H1 (cell line): ENCODE results near the gene NWD2. TPM values are rescaled to one million over a fixed set of nuclear protein-coding genes. Genes with fewer than 3 reads are reported as not detected.

Source experiments
- CTCF ChIA-PET: fragments of 300-600 bp; sonication (Branson Sonifier 250); formaldehyde crosslinking; loops from one replicate; lab custom pipeline; 2021; ENCODE audit not compliant: partially characterized antibody; lab: Charles Lee
- POLR2A ChIA-PET: fragments of 300-600 bp; sonication (Branson Sonifier 250); formaldehyde crosslinking; loops from one replicate; lab custom pipeline; 2021; ENCODE audit warnings: inconsistent platforms; ENCODE audit not compliant: partially characterized antibody; lab: Charles Lee
- DNase-seq, 2 experiments: peaks; one replicate each; pipeline versions ENCODE4 v3.0.0 to v3.0.0-alpha.2; 2010 to 2022; ENCODE audit warnings: low spot score in 2 of 2, low read depth in 1 of 2, mixed read lengths in 1 of 2
- FAIRE-seq: peaks from 2 replicates; lab custom pipeline; 2011; peaks lifted over from hg19 to GRCh38; lab: Jason Lieb, UNC
- H2AFZ ChIP-seq: 2 replicates; pipeline ENCODE4 v1.8.1; 2012; ENCODE audit warnings: low read length, inconsistent platforms
- H2AK5ac ChIP-seq: 2 replicates; pipeline ENCODE4 v1.6.1; 2013; ENCODE audit warnings: low read depth, low read length
- H2BK120ac ChIP-seq: replicated peaks from 2 replicates; pipeline ENCODE3; 2013; ENCODE audit warnings: low read depth, low read length, inconsistent platforms
- H2BK12ac ChIP-seq: 2 replicates; pipeline ENCODE4 v1.6.1; 2013; ENCODE audit warnings: low read depth, low read length
- H2BK15ac ChIP-seq: 2 replicates; pipeline ENCODE4 v1.6.1; 2013; ENCODE audit warnings: low read length
- H2BK20ac ChIP-seq: 2 replicates; pipeline ENCODE4 v1.6.1; 2013; ENCODE audit warnings: low read length
- H2BK5ac ChIP-seq: 2 replicates; pipeline ENCODE4 v1.6.1; 2013; ENCODE audit warnings: low read depth, low read length
- H3K14ac ChIP-seq: 2 replicates; pipeline ENCODE4 v1.6.1; 2013; ENCODE audit warnings: inconsistent platforms; ENCODE audit not compliant: insufficient read length
- H3K18ac ChIP-seq: 2 replicates; pipeline ENCODE4 v1.6.1; 2013; ENCODE audit warnings: low read length; ENCODE audit errors: extremely low read depth
- H3K23ac ChIP-seq: 2 replicates; pipeline ENCODE4 v1.6.1; 2013; ENCODE audit warnings: inconsistent platforms; ENCODE audit not compliant: insufficient read length
- H3K23me2 ChIP-seq: 2 replicates; pipeline ENCODE4 v1.6.1; 2013; ENCODE audit warnings: low read depth, low read length
- H3K27ac ChIP-seq: 2 replicates; pipeline ENCODE4 v1.6.1; 2011; ENCODE audit warnings: low read depth, low read length, inconsistent platforms
- H3K27me3 ChIP-seq, 4 experiments: replicated peaks in 1 of 4; 1 replicate in 1 of 4; 2 replicates in 3 of 4; pipeline versions ENCODE4 v1.6.1 to v1.8.1; 2011 to 2013; ENCODE audit warnings: low read length in 3 of 4, mild to moderate bottlenecking in 3 of 4, inconsistent platforms in 2 of 4, mixed read lengths in 2 of 4, moderate library complexity in 1 of 4; ENCODE audit not compliant: control insufficient read depth in 3 of 4, insufficient read depth in 3 of 4; ENCODE audit errors: extremely low read depth in 1 of 4
- H3K36me3 ChIP-seq, 4 experiments: 2 replicates each; pipeline versions ENCODE4 v1.6.1 to v1.8.1; 2011 to 2013; ENCODE audit warnings: mild to moderate bottlenecking in 4 of 4, low read length in 3 of 4, moderate library complexity in 2 of 4, control low read depth in 1 of 4, inconsistent platforms in 1 of 4; ENCODE audit not compliant: insufficient read depth in 4 of 4, control insufficient read depth in 2 of 4
- H3K4ac ChIP-seq: replicated peaks from 2 replicates; pipeline ENCODE3; 2013; ENCODE audit warnings: low read length, low read depth, mixed read lengths, inconsistent platforms; ENCODE audit not compliant: insufficient read length
- H3K4me1 ChIP-seq, 4 experiments: replicated peaks in 1 of 4; 1 replicate in 1 of 4; 2 replicates in 3 of 4; pipeline versions ENCODE4 v1.6.1 to v1.8.1; 2011 to 2013; ENCODE audit warnings: low read length in 3 of 4, inconsistent platforms in 2 of 4, mixed read lengths in 1 of 4; ENCODE audit not compliant: insufficient read depth in 4 of 4, control insufficient read depth in 3 of 4
- H3K4me2 ChIP-seq, 2 experiments: 2 replicates each; pipeline versions ENCODE4 v1.6.1 to v1.8.1; 2011 to 2013; ENCODE audit warnings: low read depth in 2 of 2, low read length in 2 of 2, control low read depth in 1 of 2, inconsistent platforms in 1 of 2, mild to moderate bottlenecking in 1 of 2; ENCODE audit not compliant: insufficient read depth in 1 of 2
- H3K4me3 ChIP-seq, 4 experiments: fragments of 200-600, 300-600 bp in 1 of 4; sonication (generic), shearing (Covaris generic), sonication (Bioruptor Twin) in 1 of 4; 2 replicates each; pipeline versions ENCODE4 v1.5.1 to v1.8.1; 2011 to 2016; ENCODE audit warnings: low read length in 4 of 4, low read depth in 3 of 4, control low read depth in 2 of 4, inconsistent platforms in 2 of 4, mild to moderate bottlenecking in 2 of 4, mixed read lengths in 1 of 4, moderate library complexity in 1 of 4; ENCODE audit not compliant: insufficient read depth in 2 of 4; ENCODE audit errors: extremely low read depth in 1 of 4
- H3K56ac ChIP-seq: replicated peaks from 2 replicates; pipeline ENCODE3; 2013; ENCODE audit warnings: low read depth, mild to moderate bottlenecking, mixed read lengths, low read length, inconsistent platforms; ENCODE audit not compliant: insufficient read length
- H3K79me1 ChIP-seq: 2 replicates; pipeline ENCODE4 v1.6.1; 2013; ENCODE audit warnings: low read depth, low read length, control low read depth
- H3K79me2 ChIP-seq, 2 experiments: 2 replicates each; pipeline versions ENCODE4 v1.6.1 to v1.8.1; 2012 to 2013; ENCODE audit warnings: low read length in 2 of 2, mild to moderate bottlenecking in 2 of 2, inconsistent platforms in 1 of 2; ENCODE audit not compliant: insufficient read depth in 2 of 2, control insufficient read depth in 1 of 2
- H3K9ac ChIP-seq, 4 experiments: replicated peaks in 1 of 4; 1 replicate in 1 of 4; 2 replicates in 3 of 4; pipeline versions ENCODE4 v1.6.1 to v1.8.1; 2011 to 2013; ENCODE audit warnings: low read depth in 3 of 4, low read length in 3 of 4, control low read depth in 2 of 4, mild to moderate bottlenecking in 2 of 4, moderate library complexity in 2 of 4, inconsistent platforms in 1 of 4; ENCODE audit errors: extremely low read depth in 1 of 4
- H3K9me3 ChIP-seq, 2 experiments: 2 replicates each; pipeline versions ENCODE4 v1.6.1 to v1.8.1; 2012 to 2013; ENCODE audit warnings: mild to moderate bottlenecking in 2 of 2, moderate library complexity in 2 of 2, control low read depth in 1 of 2, inconsistent platforms in 1 of 2, low read depth in 1 of 2, low read length in 1 of 2, mixed read lengths in 1 of 2; ENCODE audit not compliant: insufficient read depth in 2 of 2
- H4K20me1 ChIP-seq, 2 experiments: replicated peaks in 1 of 2; 2 replicates each; pipeline versions ENCODE3 to v1.8.1; 2011 to 2013; ENCODE audit warnings: inconsistent platforms in 2 of 2, low read length in 2 of 2, mild to moderate bottlenecking in 1 of 2; ENCODE audit not compliant: insufficient read depth in 2 of 2, control insufficient read depth in 1 of 2
- H4K5ac ChIP-seq: 2 replicates; pipeline ENCODE4 v1.6.1; 2013; ENCODE audit warnings: low read length, low read depth, mixed read lengths, inconsistent platforms; ENCODE audit not compliant: insufficient read length
- H4K8ac ChIP-seq: 2 replicates; pipeline ENCODE4 v1.8.0; 2013; ENCODE audit warnings: mild to moderate bottlenecking, moderate library complexity, low read length, inconsistent platforms; ENCODE audit not compliant: insufficient read depth; ENCODE audit errors: extremely low read depth
- H4K91ac ChIP-seq: replicated peaks from 2 replicates; pipeline ENCODE3; 2013; ENCODE audit warnings: low read length, mixed read lengths, inconsistent platforms; ENCODE audit not compliant: insufficient read length
- CBX5 ChIP-seq: fragments of 300-800, 300-1000 bp; sonication (generic); IDR thresholded peaks from 2 replicates; pipeline ENCODE4 v1.7.1; 2016; ENCODE audit warnings: antibody characterized with exemption, low read length, low read depth
- CTBP2 ChIP-seq: IDR thresholded peaks from 2 replicates; pipeline ENCODE4 v1.7.0; 2011; ENCODE audit warnings: borderline replicate concordance, mild to moderate bottlenecking, moderate library complexity, mixed read lengths, low read length; ENCODE audit not compliant: insufficient read depth, insufficient read length
- HDAC6 ChIP-seq: IDR thresholded peaks from one replicate; pipeline ENCODE4 v1.7.1; 2012; ENCODE audit warnings: low read depth, mild to moderate bottlenecking, inconsistent platforms, low read length, moderate library complexity
- WGBS, 2 experiments: shearing (Covaris generic) in 1 of 2; methylation state at CpG; one replicate each; pipeline versions ENCODE4 v1.1.6 to v1.1.7; 2013 to 2015; ENCODE audit warnings: low lambda C conversion rate in 2 of 2, mixed read lengths in 2 of 2, inconsistent platforms in 1 of 2, low coverage in 1 of 2, missing lambda C conversion rate in 1 of 2; ENCODE audit not compliant: insufficient replicate concordance in 2 of 2, insufficient coverage in 1 of 2, insufficient read length in 1 of 2; ENCODE audit errors: extremely low coverage in 1 of 2, missing lambda C conversion rate in 1 of 2; 5-methylcytosine and 5-hydroxymethylcytosine counted together
- polyA plus RNA-seq, 7 experiments: library from polyadenylated mRNA; depleted of rRNA in 3 of 7; stranded (reverse) in 5 of 7; unstranded in 2 of 7; fragments of >200 nt in 5 of 7; fragments of 200-250 nt in 2 of 7; gene quantifications; 1 replicate in 5 of 7; 2 replicates in 1 of 7; 4 replicates in 1 of 7; pipeline versions ENCODE4 v1.2.1 to v1.2.3, GENCODE V29; 2011 to 2013; ENCODE audit warnings: missing spikeins in 2 of 7, mixed read lengths in 2 of 7
- total RNA-seq: library from RNA; stranded (reverse); fragmentation: NEBNext Ultra II Directional; extraction: Animal tissue kit (Norgen Biotek cat#: 25700); gene quantifications from 2 replicates; pipeline ENCODE4 v1.2.1, GENCODE V29; 2021

NWD2 gene
- total and polyA plus RNA-seq, 2 of the 8 experiments (the other 6 are each of a cell fraction or from before 2014, with no cell fraction given), result under 0.01 TPM; not detected in 1

- Histone ChIP-seq H3K9me3 (no peaks in the 10 kb centered on the region), H4K5ac (no peak overlapping the region), H2BK20ac (no peak overlapping the region), H3K4me1 (no peaks in the 10 kb centered on the region), H2AK5ac (no peak overlapping the region), H4K8ac (no peak overlapping the region), H3K18ac (no peak overlapping the region), H3K79me1 (no peaks in the 10 kb centered on the region), H3K27ac (no peak overlapping the region), H3K56ac (no peak overlapping the region), H3K23me2 (no peaks in the 10 kb centered on the region), H3K4me2 (no peak overlapping the region), H4K20me1 (no peaks in the 10 kb centered on the region), H2BK12ac (no peak overlapping the region), H3K4ac (no peak overlapping the region), H2BK5ac (no peak overlapping the region), H3K9ac (no peak overlapping the region), H2AFZ (no peak overlapping the region), H3K27me3 (no peaks in the 10 kb centered on the region), H3K36me3 (no peaks in the 10 kb centered on the region), H3K4me3 (no peak overlapping the region), H3K23ac (no peak overlapping the region), H2BK15ac (no peak overlapping the region), H4K91ac (no peak overlapping the region), H2BK120ac (no peak overlapping the region), H3K14ac (no peak overlapping the region), H3K79me2 (no peaks in the 10 kb centered on the region)
- 91% methylated on average over 2 of the region's 2 CpGs; no CpG with 5 or more reads in 1 of the 2 experiments for WGBS, 2 experiments
- CTCF ChIA-PET, result interaction anchor here (1.2 kb wide), 1 partner anchor 11 kb away, joined by 3 read pairs; no protein-coding TSS in a partner anchor
- DNase-seq, result no peak
- POLR2A ChIA-PET, result no interaction called here
- FAIRE-seq, result no peak
- TF ChIP-seq CTBP2 (no peak), HDAC6 (no peak), CBX5 (no peak)
Observed at GRCh38 chr4:37400241-37400881, 155.8 kb downstream of the NWD2 start.
